Cardiac muscle cell (in vitro differentiated cells and primary cell): ENCODE results near the gene CYP2U1. TPM values are rescaled to one million over a fixed set of nuclear protein-coding genes. Genes with fewer than 3 reads are reported as not detected.

ENCODE experiments used
- DNase-seq, 2 donors: peaks; one replicate each; pipeline versions ENCODE4 v3.0.0 to v3.0.0-alpha.2; 2010 to 2017; ENCODE audit warnings: low read depth in 1 of 2, low spot score in 1 of 2
- H3K27ac ChIP-seq: fragments of 200-600 bp; sonication (generic); 2 replicates; pipeline ENCODE4 v1.5.1; 2016
- H3K27me3 ChIP-seq: fragments of 200-600 bp; sonication (generic); 2 replicates; pipeline ENCODE4 v1.6.0; 2016; ENCODE audit warnings: control low read depth
- H3K36me3 ChIP-seq: fragments of 200-600 bp; sonication (generic); 2 replicates; pipeline ENCODE4 v1.5.1; 2016; ENCODE audit warnings: control low read depth
- H3K4me1 ChIP-seq: fragments of 200-600 bp; sonication (generic); 2 replicates; pipeline ENCODE4 v1.8.1; 2017; ENCODE audit warnings: low read depth, mild to moderate bottlenecking, mixed run types
- H3K4me3 ChIP-seq: fragments of 200-600 bp; sonication (generic); 2 replicates; pipeline ENCODE4 v1.5.1; 2016; ENCODE audit warnings: mild to moderate bottlenecking
- H3K9me3 ChIP-seq: fragments of 200-600 bp; sonication (generic); 2 replicates; pipeline ENCODE4 v1.5.1; 2017; ENCODE audit warnings: low read depth, mild to moderate bottlenecking, control low read depth
- polyA plus RNA-seq: library from polyadenylated mRNA; unstranded; fragments of >200 nt; fragmentation: Nextera tagmentation; extraction: Ambion mirVana; gene quantifications from 2 replicates; pipeline ENCODE4 v1.2.1, GENCODE V29; 2016
- total RNA-seq: library from RNA; depleted of rRNA; stranded (reverse); fragments of >200 nt; gene quantifications from 2 replicates; pipeline ENCODE4 v1.2.3, GENCODE V29; 2016
- TF ChIP-seq, protein P1 (sequence below): IDR thresholded peaks from 2 replicates; pipeline ENCODE4 v1.5.1; 2012; ENCODE audit warnings: low read depth, mild to moderate bottlenecking, low read length

CYP2U1 gene
- total and polyA plus RNA-seq, 2 experiments from 2014 or later: 2.7 to 4.7 TPM

DNA sequence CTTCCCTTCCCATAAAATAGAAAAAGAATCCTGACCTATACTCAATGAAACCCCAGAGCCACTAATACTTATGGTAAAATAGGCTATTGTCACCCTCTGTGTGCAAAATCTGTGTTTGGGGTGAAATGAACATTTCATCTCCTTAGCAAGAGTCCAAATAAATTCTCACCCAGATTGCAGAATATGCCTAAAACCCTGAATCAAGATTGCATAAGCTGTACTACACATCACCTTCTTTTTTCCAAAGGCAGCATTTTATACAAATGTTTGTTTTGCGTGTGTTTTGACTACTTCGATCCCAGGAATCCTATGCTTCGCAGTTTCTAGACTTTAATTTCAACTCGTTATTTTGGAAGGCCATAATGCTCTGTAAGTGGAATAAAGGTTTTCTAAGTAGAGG is 46.1 kb downstream of the CYP2U1 start:
- no peaks in the 10 kb centered on the region for H3K36me3 ChIP-seq
- no peaks in the 10 kb centered on the region for H3K4me1 ChIP-seq
- no peak overlapping the region for H3K4me3 ChIP-seq
- no peaks in the 10 kb centered on the region for H3K27me3 ChIP-seq
- TF ChIP-seq, protein P1, sequence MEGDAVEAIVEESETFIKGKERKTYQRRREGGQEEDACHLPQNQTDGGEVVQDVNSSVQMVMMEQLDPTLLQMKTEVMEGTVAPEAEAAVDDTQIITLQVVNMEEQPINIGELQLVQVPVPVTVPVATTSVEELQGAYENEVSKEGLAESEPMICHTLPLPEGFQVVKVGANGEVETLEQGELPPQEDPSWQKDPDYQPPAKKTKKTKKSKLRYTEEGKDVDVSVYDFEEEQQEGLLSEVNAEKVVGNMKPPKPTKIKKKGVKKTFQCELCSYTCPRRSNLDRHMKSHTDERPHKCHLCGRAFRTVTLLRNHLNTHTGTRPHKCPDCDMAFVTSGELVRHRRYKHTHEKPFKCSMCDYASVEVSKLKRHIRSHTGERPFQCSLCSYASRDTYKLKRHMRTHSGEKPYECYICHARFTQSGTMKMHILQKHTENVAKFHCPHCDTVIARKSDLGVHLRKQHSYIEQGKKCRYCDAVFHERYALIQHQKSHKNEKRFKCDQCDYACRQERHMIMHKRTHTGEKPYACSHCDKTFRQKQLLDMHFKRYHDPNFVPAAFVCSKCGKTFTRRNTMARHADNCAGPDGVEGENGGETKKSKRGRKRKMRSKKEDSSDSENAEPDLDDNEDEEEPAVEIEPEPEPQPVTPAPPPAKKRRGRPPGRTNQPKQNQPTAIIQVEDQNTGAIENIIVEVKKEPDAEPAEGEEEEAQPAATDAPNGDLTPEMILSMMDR: no peak
- no peak overlapping the region for H3K27ac ChIP-seq
- H3K9me3 ChIP-seq: no peaks in the 10 kb centered on the region
- no peak for DNase-seq

DNA sequence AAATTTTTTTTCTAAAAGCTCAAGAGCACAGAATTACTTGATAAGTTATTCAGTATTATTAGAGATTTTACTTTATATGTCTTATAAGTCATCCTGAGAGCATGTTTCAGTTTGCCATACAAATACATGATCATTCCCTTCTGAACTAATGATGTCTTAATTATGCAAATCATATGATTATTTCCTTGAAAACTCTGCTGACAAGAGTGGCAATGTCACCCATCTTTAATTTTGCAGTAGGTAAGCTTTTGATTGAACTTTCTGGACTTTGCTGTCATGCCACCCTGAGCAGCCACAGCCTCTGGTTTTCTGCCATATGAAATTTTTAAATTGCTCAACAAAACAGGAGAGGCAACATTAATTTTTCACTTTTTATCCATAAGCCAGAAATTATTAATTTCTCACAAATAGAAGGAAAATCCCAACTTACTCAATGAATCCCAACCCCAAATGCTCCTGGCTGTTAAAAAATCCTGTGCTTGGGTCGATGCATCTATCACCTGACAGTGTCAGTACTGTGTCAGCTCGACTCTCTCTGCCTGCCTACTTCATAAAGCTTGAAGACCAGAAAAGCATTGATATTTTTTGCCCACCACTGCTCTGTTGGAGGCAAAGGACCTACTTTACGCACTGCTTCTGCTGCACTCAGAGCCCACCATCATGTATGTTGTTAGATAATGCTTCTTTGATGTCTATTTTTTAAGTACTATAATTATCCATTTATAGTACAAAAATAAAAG is 46.8 kb downstream of the CYP2U1 start:
- H3K9me3 ChIP-seq: no peaks in the 10 kb centered on the region
- no peaks in the 10 kb centered on the region for H3K36me3 ChIP-seq
- H3K27ac ChIP-seq: no peak overlapping the region
- DNase-seq: no peak
- no peaks in the 10 kb centered on the region for H3K4me1 ChIP-seq
- no peak overlapping the region for H3K4me3 ChIP-seq
- H3K27me3 ChIP-seq: no peaks in the 10 kb centered on the region
- TF ChIP-seq, protein P1: no peak

DNA sequence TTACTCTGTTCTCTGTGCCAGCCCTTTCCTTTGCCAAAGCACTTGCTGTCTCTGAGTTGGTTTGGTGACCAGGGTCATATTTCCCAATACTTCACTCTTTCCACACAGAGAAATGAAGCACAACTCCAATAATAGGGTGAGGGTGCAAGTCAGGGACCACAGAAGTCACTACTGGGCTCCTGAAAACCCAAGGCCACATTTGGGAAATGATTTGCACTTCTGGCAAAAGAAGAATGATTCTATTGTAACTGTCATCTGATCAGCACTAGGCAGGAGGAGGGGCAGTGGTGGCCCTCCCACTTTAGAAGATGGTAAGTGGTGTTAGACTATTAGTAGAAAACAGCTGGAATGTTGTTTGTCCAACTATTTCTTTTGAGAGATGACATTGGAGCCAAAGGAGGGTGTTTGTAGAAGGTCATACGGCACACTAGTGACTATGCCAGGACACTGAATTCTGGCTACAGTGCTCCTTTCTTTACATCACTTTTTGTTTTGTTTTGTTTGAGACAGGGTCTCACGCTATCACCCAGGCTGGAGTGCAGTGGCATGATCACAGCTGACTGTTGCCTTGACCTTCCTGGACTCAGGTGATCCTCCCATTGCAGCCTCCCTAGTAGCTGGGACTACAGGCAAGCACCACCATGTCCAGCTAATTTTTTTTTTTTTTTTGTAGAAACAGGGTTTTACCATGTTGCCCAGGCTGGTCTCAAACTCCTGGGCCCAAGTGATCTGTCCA is 47.5 kb downstream of the CYP2U1 start:
- no peak for DNase-seq
- no peak overlapping the region for H3K27ac ChIP-seq
- H3K4me1 ChIP-seq: no peaks in the 10 kb centered on the region
- no peak overlapping the region for H3K4me3 ChIP-seq
- TF ChIP-seq, protein P1: no peak
- no peaks in the 10 kb centered on the region for H3K9me3 ChIP-seq
- H3K27me3 ChIP-seq: no peaks in the 10 kb centered on the region
- no peaks in the 10 kb centered on the region for H3K36me3 ChIP-seq

- no peaks in the 10 kb centered on the region for H3K36me3 ChIP-seq
- no peaks in the 10 kb centered on the region for H3K27me3 ChIP-seq
- H3K4me3 ChIP-seq: no peak overlapping the region
- H3K27ac ChIP-seq: no peak overlapping the region
- no peaks in the 10 kb centered on the region for H3K9me3 ChIP-seq
- DNase-seq: no peak
- peaks cover 24% of the 10 kb centered on the region for H3K4me1 ChIP-seq
- TF ChIP-seq, protein P1: no peak
Observed at GRCh38 chr4:107987916-107988762, 56.8 kb downstream of the CYP2U1 start.

- DNase-seq: no peak
- Histone ChIP-seq H3K27ac (no peak overlapping the region), H3K9me3 (no peaks in the 10 kb centered on the region), H3K36me3 (no peaks in the 10 kb centered on the region), H3K4me1 (peaks cover 25% of the 10 kb centered on the region), H3K27me3 (no peaks in the 10 kb centered on the region), H3K4me3 (no peak overlapping the region)
- TF ChIP-seq, protein P1: no peak
Observed at GRCh38 chr4:107988763-107989035, 57.4 kb downstream of the CYP2U1 start.
